NCI-H2196 treated with DMSO at 0.1 percent for 48 hours (cell line): ENCODE measurements around the gene PPP1R9A.
"Not testable (repeated sequence)": the region's sequence is repeated elsewhere in the genome, so short reads cannot be mapped to it uniquely, and the experiment has no call there.

Experiments
- DNase-seq: peaks from one replicate; lab custom pipeline; 2025; ENCODE audit not compliant: unreplicated experiment; lab: John Stamatoyannopoulos, UW

The PPP1R9A gene

GRCh38 chr7:94972296-94972695 is 64.9 kb downstream of the PPP1R9A start:
- no peak for DNase-seq

GRCh38 chr7:94973844-94974243 is 66.5 kb downstream of the PPP1R9A start:
- DNase-seq = no peak

- DNase-seq = no peak
Observed at GRCh38 chr7:94974423-94974822, 67.0 kb downstream of the PPP1R9A start.

- no peak for DNase-seq
Observed at GRCh38 chr7:94975336-94975735, 67.9 kb downstream of the PPP1R9A start.

GRCh38 chr7:94980418-94981142 is 73.2 kb downstream of the PPP1R9A start:
- no peak for DNase-seq

- DNase-seq = no peak
Observed at GRCh38 chr7:94995921-94996320, 88.5 kb downstream of the PPP1R9A start.

GRCh38 chr7:94996369-94996768 is 89.0 kb downstream of the PPP1R9A start:
- no peak for DNase-seq

GRCh38 chr7:94997547-94997946 is 90.2 kb downstream of the PPP1R9A start:
- no peak for DNase-seq

- DNase-seq = no peak
Observed at GRCh38 chr7:94998266-94999068, 91.1 kb downstream of the PPP1R9A start.

GRCh38 chr7:94999069-94999351 is 91.6 kb downstream of the PPP1R9A start:
- DNase-seq = no peak

GRCh38 chr7:94999601-95000000 is 92.2 kb downstream of the PPP1R9A start:
- DNase-seq = not testable (repeated sequence)

GRCh38 chr7:95001258-95001657 is 93.9 kb downstream of the PPP1R9A start:
- no peak for DNase-seq

- DNase-seq = no peak
Observed at GRCh38 chr7:95001815-95002561, 94.6 kb downstream of the PPP1R9A start.

GRCh38 chr7:95002775-95003174 is 95.4 kb downstream of the PPP1R9A start:
- DNase-seq = no peak

- DNase-seq = no peak
Observed at GRCh38 chr7:95004618-95005247, 97.3 kb downstream of the PPP1R9A start.

- DNase-seq = no peak
Observed at GRCh38 chr7:95006010-95006409, 98.6 kb downstream of the PPP1R9A start.

GRCh38 chr7:95008773-95009172 is 101.4 kb downstream of the PPP1R9A start:
- DNase-seq = not testable (repeated sequence)

GRCh38 chr7:95011146-95011928 is 103.9 kb downstream of the PPP1R9A start:
- DNase-seq = no peak

GRCh38 chr7:95011995-95012394 is 104.6 kb downstream of the PPP1R9A start:
- DNase-seq = no peak

GRCh38 chr7:95018021-95018420 is 110.6 kb downstream of the PPP1R9A start:
- DNase-seq = no peak

- DNase-seq = no peak
Observed at GRCh38 chr7:95026018-95026417, 118.6 kb downstream of the PPP1R9A start.
